K562 (cell line): ENCODE data around the gene HCRT. TPM values are rescaled to one million over a fixed set of nuclear protein-coding genes. Genes with fewer than 3 reads are reported as not detected.

Experiments
- CREB1 ChIP-seq, 2 experiments: sonication (generic) in 1 of 2; formaldehyde crosslinking in 1 of 2; IDR thresholded peaks; 2 replicates each; pipeline versions ENCODE4 v1.6.1 to v1.8.0; 2012 to 2022; ENCODE audit warnings: inconsistent platforms in 1 of 2, mild to moderate bottlenecking in 1 of 2, missing genetic modification reagents in 1 of 2, moderate library complexity in 1 of 2
- DEAF1 ChIP-seq: fragments of 450-650 bp; formaldehyde crosslinking; IDR thresholded peaks from 2 replicates; pipeline ENCODE4 v1.4.0; 2020; ENCODE audit warnings: mild to moderate bottlenecking, moderate library complexity
- EGR1 ChIP-seq: fragments of 450-650 bp; conservative IDR thresholded peaks from 2 replicates; pipeline ENCODE4 v1.6.1; 2017; ENCODE audit warnings: mild to moderate bottlenecking
- FOS ChIP-seq: IDR thresholded peaks from 3 replicates; pipeline ENCODE4 v1.6.1; 2011; ENCODE audit not compliant: insufficient read length; ENCODE audit errors: extremely low read depth
- HMG20A ChIP-seq: fragments of 450-650 bp; formaldehyde crosslinking; conservative IDR thresholded peaks from 2 replicates; pipeline ENCODE4 v1.4.0; 2020; ENCODE audit warnings: mild to moderate bottlenecking, mixed read lengths
- NR2C2 ChIP-seq, 2 experiments: fragments of 200-800 bp in 1 of 2; sonication (Bioruptor generic) in 1 of 2; sonication (generic) in 1 of 2; formaldehyde crosslinking in 1 of 2; IDR thresholded peaks; 2 replicates each; pipeline versions ENCODE4 v1.6.1 to v1.8.0; 2016 to 2022; ENCODE audit warnings: mild to moderate bottlenecking in 1 of 2, missing compliant biosample characterization in 1 of 2, missing genetic modification characterization in 1 of 2, missing genetic modification reagents in 1 of 2
- RBFOX2 ChIP-seq: fragments of 200-400 bp; formaldehyde crosslinking; IDR thresholded peaks from 2 replicates; pipeline ENCODE4 v1.6.1; 2017; ENCODE audit warnings: low read depth, mild to moderate bottlenecking, low read length, moderate library complexity
- SFPQ ChIP-seq: fragments of 200-400 bp; formaldehyde crosslinking; IDR thresholded peaks from 2 replicates; pipeline ENCODE4 v1.6.1; 2017; ENCODE audit warnings: mild to moderate bottlenecking, low read depth, low read length, moderate library complexity
- ZNF124 ChIP-seq: sonication (generic); formaldehyde crosslinking; IDR thresholded peaks from 2 replicates; pipeline ENCODE4 v1.8.1; 2022; ENCODE audit warnings: missing genetic modification reagents
- polyA plus RNA-seq, 8 experiments: library from polyadenylated mRNA; depleted of rRNA in 4 of 8; stranded (reverse) in 5 of 8; unstranded in 3 of 8; fragments of >200 nt; fragmentation: Nextera tagmentation in 2 of 8; fragmentation: Illumina TruSeq in 1 of 8; extraction: Ambion mirVana in 2 of 8; extraction: Trizol in 1 of 8; gene quantifications; 2 replicates each; pipeline versions ENCODE4 v1.2.1 to v1.2.3, GENCODE V29; 2011 to 2014; ENCODE audit warnings: inconsistent platforms in 1 of 8, missing spikeins in 1 of 8
- total RNA-seq, 7 experiments: library from RNA; depleted of rRNA in 6 of 7; stranded (reverse); fragments of >200 nt in 6 of 7; fragmentation: Illumina TruSeq in 2 of 7; extraction: Trizol in 2 of 7; gene quantifications; 2 replicates each; pipeline versions ENCODE4 v1.2.1 to v1.2.3, GENCODE V29; 2011 to 2021; ENCODE audit warnings: low replicate concordance in 1 of 7
- TF ChIP-seq, protein P1 (sequence below), 2 experiments: fragments of 450-650 bp in 1 of 2; sonication (generic) in 1 of 2; formaldehyde crosslinking; conservative IDR thresholded peaks; 2 replicates each; pipeline versions ENCODE4 v1.4.0 to v1.8.1; 2020 to 2022; ENCODE audit warnings: mild to moderate bottlenecking in 1 of 2, missing genetic modification reagents in 1 of 2
- TF ChIP-seq, protein P2 (sequence below), 2 experiments: fragments of 450-650 bp; IDR thresholded peaks; 2 replicates each; pipeline ENCODE4 v1.6.1; 2016
- TF ChIP-seq, protein P3 (sequence below): fragments of 450-650 bp; IDR thresholded peaks from 2 replicates; pipeline ENCODE4 v1.6.1; 2016; ENCODE audit warnings: borderline replicate concordance
- TF ChIP-seq, protein P4 (sequence below): fragments of 250-450 bp; sonication (Bioruptor Pico); IDR thresholded peaks from 2 replicates; pipeline ENCODE4 v1.8.0; 2022; ENCODE audit warnings: inconsistent platforms, mild to moderate bottlenecking, moderate library complexity, borderline replicate concordance

The HCRT gene
- total and polyA plus RNA-seq, 9 of the 15 experiments (the other 6 are each of a cell fraction or from before 2014, with no cell fraction given), result not detected

- TF ChIP-seq ZNF124 (CRISPR knock-in tag) (no peak), EGR1 (peak; percentile 58), RBFOX2 (peak; percentile 59), NR2C2 (CRISPR knock-in tag; IDR thresholded peaks at IDR 0.05) (peak; percentile 63; the same call in 1 of the 2 replicates), NR2C2 (tag; IDR thresholded peaks at IDR 0.05) (no peak), SFPQ (no peak), FOS (no peak), HMG20A (CRISPR knock-in tag) (no peak), CREB1 (IDR thresholded peaks at IDR 0.05) (0 out of 2 replicates have a peak, but pooled peaks have one; percentile 10), CREB1 (CRISPR knock-in tag; IDR thresholded peaks at IDR 0.05) (peak; percentile 68; the same call in 1 of the 2 replicates), DEAF1 (peak; percentile 56; the same call in 1 of the 2 replicates)
- TF ChIP-seq, protein P1, sequence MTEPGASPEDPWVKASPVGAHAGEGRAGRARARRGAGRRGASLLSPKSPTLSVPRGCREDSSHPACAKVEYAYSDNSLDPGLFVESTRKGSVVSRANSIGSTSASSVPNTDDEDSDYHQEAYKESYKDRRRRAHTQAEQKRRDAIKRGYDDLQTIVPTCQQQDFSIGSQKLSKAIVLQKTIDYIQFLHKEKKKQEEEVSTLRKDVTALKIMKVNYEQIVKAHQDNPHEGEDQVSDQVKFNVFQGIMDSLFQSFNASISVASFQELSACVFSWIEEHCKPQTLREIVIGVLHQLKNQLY (CRISPR knock-in tag; conservative IDR thresholded peaks at IDR 0.05), result peak in 1 of 2 experiments; percentile 91; a peak in 2 of 4 replicates
- TF ChIP-seq, protein P2, sequence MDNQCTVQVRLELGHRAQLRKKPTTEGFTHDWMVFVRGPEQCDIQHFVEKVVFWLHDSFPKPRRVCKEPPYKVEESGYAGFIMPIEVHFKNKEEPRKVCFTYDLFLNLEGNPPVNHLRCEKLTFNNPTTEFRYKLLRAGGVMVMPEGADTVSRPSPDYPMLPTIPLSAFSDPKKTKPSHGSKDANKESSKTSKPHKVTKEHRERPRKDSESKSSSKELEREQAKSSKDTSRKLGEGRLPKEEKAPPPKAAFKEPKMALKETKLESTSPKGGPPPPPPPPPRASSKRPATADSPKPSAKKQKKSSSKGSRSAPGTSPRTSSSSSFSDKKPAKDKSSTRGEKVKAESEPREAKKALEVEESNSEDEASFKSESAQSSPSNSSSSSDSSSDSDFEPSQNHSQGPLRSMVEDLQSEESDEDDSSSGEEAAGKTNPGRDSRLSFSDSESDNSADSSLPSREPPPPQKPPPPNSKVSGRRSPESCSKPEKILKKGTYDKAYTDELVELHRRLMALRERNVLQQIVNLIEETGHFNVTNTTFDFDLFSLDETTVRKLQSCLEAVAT (IDR thresholded peaks at IDR 0.05), result 0 out of 4 replicates have a peak, but pooled peaks of 1 of the 2 experiments have one; percentile 42
- TF ChIP-seq, protein P3, sequence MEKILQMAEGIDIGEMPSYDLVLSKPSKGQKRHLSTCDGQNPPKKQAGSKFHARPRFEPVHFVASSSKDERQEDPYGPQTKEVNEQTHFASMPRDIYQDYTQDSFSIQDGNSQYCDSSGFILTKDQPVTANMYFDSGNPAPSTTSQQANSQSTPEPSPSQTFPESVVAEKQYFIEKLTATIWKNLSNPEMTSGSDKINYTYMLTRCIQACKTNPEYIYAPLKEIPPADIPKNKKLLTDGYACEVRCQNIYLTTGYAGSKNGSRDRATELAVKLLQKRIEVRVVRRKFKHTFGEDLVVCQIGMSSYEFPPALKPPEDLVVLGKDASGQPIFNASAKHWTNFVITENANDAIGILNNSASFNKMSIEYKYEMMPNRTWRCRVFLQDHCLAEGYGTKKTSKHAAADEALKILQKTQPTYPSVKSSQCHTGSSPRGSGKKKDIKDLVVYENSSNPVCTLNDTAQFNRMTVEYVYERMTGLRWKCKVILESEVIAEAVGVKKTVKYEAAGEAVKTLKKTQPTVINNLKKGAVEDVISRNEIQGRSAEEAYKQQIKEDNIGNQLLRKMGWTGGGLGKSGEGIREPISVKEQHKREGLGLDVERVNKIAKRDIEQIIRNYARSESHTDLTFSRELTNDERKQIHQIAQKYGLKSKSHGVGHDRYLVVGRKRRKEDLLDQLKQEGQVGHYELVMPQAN, result peak; percentile 76
- TF ChIP-seq, protein P4, sequence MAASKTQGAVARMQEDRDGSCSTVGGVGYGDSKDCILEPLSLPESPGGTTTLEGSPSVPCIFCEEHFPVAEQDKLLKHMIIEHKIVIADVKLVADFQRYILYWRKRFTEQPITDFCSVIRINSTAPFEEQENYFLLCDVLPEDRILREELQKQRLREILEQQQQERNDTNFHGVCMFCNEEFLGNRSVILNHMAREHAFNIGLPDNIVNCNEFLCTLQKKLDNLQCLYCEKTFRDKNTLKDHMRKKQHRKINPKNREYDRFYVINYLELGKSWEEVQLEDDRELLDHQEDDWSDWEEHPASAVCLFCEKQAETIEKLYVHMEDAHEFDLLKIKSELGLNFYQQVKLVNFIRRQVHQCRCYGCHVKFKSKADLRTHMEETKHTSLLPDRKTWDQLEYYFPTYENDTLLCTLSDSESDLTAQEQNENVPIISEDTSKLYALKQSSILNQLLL, result no peak
Measured at GRCh38 chr17:42180922-42181850, 4.1 kb downstream of the HCRT start, which contains the start of gene KCNH4 (continued).
